ENCODE results near the gene TSPAN18.

Gene TSPAN18

GRCh38 chr11:44823868-44824267 is 97.1 kb downstream of the TSPAN18 start:
- no peak for DNase-seq (ENCODE audit: low read depth)

GRCh38 chr11:44824300-44824704 is 97.5 kb downstream of the TSPAN18 start:
- DNase-seq (ENCODE audit: low read depth) = no peak

- DNase-seq (ENCODE audit: low read depth) = no peak
Observed at GRCh38 chr11:44825058-44825785, 98.5 kb downstream of the TSPAN18 start.

- no peak for DNase-seq (ENCODE audit: low read depth)
Observed at GRCh38 chr11:44826922-44827643, 100.3 kb downstream of the TSPAN18 start.

- DNase-seq (ENCODE audit: low read depth) = no peak
Observed at GRCh38 chr11:44828296-44828695, 101.5 kb downstream of the TSPAN18 start.

GRCh38 chr11:44829838-44830237 is 103.1 kb downstream of the TSPAN18 start:
- DNase-seq (ENCODE audit: low read depth) = no peak

DNA sequence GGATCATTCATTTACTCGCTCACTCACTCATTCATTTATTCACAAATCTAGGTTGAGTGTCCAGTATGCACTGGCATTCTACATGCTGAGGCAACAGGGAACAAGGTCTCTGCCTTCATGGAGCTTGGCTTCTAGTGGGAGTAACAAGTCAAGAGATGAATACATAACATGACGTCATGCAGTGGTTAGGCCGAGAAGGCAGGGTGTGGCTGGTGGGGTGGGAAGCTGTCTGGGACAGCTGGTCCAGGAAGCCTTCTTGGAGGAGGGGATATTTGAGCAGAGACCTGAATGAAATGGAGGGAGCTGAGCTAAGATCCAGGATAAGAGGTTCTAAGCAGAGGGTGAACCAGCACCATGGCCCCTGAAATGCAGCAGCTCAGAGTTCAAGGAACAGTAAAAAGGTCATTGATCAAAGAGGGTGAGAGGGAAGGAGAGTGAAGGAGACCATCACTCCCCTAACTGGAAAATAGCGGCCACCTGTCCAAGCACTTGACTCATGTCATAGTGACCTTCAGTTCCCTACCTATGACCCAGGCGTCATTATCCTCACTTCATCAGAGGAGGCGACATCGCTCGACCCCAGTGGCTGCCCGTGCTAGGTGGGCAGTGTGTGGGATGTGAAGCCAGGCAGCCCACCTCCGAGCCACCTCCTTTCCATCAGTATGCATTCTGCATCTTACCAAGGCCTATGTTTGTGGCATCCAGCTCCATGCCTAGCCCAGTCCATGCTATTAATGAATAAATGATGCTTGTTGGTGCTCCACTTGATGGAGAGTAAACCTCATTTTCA is 105.0 kb downstream of the TSPAN18 start:
- no peak for DNase-seq (ENCODE audit: low read depth)

GRCh38 chr11:44832452-44832851 is 105.7 kb downstream of the TSPAN18 start:
- DNase-seq (ENCODE audit: low read depth) = no peak

GRCh38 chr11:44833221-44833876 is 106.6 kb downstream of the TSPAN18 start:
- DNase-seq (ENCODE audit: low read depth) = no peak

GRCh38 chr11:44833877-44834452 is 107.2 kb downstream of the TSPAN18 start:
- DNase-seq (ENCODE audit: low read depth) = no peak

- DNase-seq (ENCODE audit: low read depth) = no peak
Observed at GRCh38 chr11:44834846-44835245, 108.1 kb downstream of the TSPAN18 start.

GRCh38 chr11:44835296-44835695 is 108.5 kb downstream of the TSPAN18 start:
- DNase-seq (ENCODE audit: low read depth) = no peak

- no peak for DNase-seq (ENCODE audit: low read depth)
Observed at GRCh38 chr11:44835938-44836337, 109.2 kb downstream of the TSPAN18 start.

DNA sequence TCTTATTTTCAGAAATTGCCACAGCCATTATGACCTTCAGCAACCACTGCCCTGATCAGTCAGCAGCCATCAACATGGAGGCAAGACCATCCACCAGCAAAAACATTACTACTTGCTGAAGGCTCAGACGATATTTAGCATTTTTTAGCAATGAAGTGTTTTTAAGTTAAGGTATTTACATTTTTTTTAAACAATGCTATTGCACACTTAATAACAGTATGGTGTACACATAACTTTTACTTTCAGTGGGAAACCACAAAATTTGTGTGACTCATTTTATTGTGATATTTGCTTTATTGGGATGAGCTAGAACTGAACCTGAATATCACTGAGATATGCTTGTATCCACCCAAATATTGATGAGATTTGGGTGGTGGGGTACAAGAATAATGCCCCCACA is 110.9 kb downstream of the TSPAN18 start:
- DNase-seq (ENCODE audit: low read depth) = no peak

- no peak for DNase-seq (ENCODE audit: low read depth)
Observed at GRCh38 chr11:44839458-44840084, 112.8 kb downstream of the TSPAN18 start.

DNA sequence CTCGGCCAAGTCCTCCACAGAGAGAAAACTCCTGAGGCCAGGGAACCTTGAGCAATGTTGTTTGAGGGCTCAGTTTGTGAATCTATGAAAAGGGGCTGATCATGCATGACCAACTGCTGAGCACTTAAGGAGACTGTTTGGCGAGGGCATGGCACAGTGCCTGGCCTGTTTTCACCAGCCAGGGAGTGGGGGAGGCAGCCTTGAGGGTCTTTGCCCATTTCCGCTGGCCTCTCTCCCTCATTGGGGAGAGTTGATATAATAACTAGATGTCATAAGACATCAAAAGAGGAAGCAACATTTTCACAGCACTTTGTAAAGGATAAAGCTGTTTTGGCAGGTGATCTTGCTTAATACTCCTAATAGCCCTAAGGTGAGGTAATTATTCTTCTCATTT is 113.3 kb downstream of the TSPAN18 start:
- no peak for DNase-seq (ENCODE audit: low read depth)

DNA sequence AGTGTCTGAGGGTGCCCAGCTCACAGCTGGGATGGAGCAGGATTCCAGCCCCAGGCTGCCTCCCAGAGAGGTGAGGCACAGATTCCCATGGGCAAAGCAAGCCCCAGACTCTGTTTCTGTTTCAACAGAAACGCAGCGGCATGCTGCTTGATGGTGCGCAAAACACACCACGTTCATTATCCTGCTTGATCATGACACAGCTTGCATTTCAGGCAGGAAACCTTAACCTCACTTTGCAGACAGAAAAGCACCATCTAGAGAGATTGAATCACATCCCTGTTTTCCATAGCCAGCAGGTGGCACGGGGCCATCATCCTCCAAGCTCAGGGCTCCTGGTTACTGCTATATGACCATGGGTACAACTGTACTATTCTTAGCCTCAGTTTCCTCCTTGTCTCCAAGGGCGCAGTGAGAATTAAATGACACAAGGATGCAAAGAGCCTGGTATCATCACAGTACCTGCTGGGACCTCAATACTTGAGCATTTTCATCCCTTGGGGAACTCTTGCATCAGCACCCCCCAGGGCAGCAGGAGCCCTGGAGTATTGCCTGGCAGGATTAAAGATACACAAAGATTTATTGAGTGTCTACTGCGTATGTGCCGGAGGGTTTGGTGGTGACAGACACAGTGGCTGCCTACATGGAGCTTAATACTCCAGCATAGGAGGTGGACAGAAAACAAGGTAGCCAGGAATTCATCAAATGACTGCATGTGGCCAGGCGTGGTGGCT is 113.9 kb downstream of the TSPAN18 start:
- no peak for DNase-seq (ENCODE audit: low read depth)

DNA sequence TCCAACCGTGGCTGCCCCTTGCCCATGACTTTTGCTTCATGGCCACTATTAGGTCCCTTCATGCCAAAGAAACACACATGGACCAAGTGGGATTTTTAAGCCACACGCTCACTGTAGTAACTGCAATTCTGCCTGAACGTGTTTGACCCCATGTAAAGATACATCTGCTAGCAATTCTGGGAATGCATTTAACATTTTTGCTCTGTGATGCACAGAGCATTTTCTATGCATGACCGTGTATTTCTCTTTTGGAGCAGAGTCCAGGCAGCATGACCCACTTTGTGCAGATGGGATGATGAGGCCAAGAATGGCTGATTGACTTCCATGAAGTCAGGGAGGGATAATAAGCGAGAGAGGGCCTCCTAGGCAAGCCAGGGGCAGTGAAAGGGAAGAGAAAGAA is 115.5 kb downstream of the TSPAN18 start:
- no peak for DNase-seq (ENCODE audit: low read depth)

- DNase-seq (ENCODE audit: low read depth) = no peak
Observed at GRCh38 chr11:44846852-44847251, 120.1 kb downstream of the TSPAN18 start.

- DNase-seq (ENCODE audit: low read depth) = no peak
Observed at GRCh38 chr11:44847316-44847715, 120.6 kb downstream of the TSPAN18 start.

Data from stimulated activated CD8-positive, alpha-beta memory T cell treated with anti-CD3 and anti-CD28 coated beads, Interleukin-15, amount 100 ng/mL, for 24 hours (primary cell).